HG02642 (cell line): Measurements from ENCODE around the gene CASZ1.

Source experiments
- ATAC-seq: cut with Tn5 transposase; IDR thresholded peaks from one replicate; pipeline ENCODE4 v1.9.1; 2021; ENCODE audit warnings: mild to moderate bottlenecking; ENCODE audit not compliant: unreplicated experiment, poor library complexity

Gene CASZ1

DNA sequence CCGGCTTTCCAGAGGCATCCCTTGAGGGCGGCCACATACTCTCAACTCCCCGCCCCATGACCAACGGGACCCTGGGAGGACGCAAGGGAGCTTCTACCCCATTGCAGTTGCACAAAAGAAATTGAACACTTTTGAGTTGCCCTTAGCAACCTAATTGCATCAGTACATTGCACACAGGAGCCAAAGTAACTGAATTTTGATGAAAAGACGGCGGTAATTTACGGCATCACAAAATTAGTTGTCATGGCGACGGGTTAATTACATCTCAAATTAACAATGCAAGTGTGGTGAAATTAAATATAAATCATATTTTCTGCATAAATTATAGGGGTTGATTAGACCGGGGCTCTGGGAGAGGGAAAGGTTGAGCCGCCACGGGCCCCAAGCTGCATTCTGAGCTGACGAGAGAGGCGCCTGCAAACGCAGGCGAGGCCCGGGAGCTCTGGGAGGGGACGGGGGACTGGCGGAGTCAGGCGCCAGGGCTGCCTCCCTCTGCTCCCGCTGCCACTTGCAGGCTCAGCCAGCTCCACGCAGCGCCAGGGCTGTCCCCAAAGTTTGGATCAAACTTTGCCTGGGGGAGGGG is 61.4 kb downstream of the CASZ1 start:
- no peak for ATAC-seq

- no peak for ATAC-seq
Measured at GRCh38 chr1:10734375-10734774, 62.1 kb downstream of the CASZ1 start.

DNA sequence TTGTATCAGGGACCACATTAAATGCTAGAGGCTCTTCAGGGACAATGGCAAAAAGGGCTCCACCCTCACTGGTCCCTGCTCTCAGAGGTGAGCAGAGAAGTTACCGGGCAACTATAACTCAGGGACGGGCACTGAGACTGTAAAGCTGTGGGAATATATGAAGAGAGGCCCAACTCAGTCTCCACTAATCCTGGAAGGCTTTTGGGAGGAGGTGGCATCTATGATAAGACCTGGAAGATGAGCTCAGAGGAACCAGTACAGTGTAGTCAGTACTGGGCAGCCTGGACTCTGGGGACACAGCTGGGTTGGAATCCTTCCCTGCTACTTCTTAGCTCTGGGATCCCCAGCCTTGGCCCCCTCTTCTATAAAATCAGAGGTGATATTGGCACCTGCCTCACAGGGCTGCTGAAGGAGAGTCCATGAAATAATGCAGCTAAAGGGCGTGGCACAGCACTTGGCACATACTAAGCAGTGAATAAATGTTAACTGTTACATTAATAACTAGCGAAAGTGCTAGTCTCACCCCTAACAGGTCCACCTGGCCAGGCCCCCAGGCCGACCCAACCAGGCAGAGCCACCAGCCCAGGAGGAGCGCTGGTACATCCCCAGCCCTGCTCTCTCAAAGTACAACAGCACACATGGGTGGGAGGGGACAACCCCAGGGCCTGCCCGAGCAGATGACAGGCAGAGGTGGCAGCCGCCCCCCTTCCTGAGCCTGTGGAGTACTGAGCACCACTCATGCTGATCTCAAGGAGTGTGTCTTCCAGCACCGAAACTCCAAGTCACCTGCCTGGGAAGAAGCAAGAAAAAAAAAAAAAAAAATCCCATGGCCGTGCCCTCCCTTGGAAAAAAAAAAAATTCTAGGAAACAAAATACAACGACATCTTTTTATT is 62.7 kb downstream of the CASZ1 start:
- no peak for ATAC-seq

DNA sequence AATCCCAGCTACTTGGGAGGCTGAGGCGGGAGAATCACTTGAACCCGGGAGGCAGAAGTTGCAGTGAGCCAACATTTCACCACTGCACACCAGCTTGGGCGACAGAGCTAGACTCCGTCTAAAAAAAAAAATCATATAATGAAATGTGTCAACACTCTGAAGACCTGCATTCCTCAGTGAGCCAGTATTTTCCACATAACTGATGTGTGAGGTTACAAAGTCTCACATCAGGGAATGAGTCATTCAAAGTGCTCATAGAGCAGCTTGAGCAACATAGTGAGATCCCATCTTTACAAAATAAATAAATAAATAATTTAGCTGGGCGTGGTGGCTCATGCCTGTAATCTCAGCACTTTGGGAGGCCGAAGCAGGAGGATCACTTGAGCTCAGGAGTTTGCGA is 65.5 kb downstream of the CASZ1 start:
- ATAC-seq: no peak

DNA sequence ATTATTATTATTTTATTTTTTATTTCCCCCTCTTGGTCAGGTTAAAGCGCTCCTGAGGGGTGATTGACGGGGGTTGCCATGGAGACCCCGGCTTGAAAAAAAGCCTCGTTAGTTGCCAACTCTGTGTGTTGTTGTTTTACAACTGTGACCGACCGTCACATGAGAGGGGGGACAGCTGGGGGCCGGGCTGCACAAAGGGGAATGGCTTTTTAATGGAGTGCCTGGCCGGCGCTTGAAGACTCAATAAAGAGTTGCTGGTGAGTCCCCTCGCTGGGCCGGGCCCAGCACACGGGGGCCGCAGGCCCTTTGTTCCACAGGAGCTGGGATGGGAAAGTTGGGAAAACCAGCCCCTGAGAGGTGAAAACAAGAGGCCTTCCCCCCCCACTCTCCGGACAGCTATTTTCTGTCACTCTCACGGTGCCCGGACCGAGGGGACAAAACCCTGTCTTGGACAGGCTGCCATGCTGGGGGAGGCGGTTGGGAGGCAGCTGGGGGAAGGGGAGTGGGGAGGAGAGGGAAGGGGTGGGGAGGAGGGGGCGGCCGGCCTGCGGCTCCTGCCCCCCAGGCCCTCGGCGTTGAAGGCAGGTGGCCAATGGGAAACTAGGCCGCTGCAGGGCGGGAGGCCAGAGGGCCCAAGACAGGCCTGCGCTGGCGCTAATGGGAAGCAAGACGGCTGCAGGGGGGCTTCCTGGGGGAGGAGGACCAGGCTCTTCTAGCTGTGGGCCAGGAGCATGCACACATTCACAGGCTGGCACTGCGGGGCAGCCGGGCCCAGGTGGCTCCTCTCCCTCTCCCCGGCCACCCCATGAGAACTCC is 67.6 kb downstream of the CASZ1 start:
- no peak for ATAC-seq

- ATAC-seq: no peak
Measured at GRCh38 chr1:10727751-10728232, 68.7 kb downstream of the CASZ1 start.

DNA sequence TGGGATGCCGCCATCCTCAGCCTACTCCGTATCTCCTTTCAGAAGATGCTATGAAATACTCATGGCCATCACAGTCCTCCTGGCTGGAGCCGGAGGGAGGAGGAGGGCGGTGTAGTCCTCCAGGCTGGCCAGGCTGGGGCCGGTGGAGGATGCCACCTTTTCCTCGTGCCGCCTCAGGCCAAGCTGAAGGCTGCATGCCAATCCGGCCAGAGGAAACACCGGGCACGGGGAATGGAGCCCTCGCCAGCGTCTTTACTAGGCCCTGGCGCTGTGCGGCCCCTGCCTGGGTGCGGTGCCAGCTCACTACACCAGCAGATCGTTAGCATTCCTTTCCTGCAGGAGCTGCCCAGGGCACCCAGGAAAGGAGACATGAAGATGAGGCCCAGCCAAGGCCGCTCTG is 70.1 kb downstream of the CASZ1 start:
- ATAC-seq: no peak

GRCh38 chr1:10724948-10725847 is 71.2 kb downstream of the CASZ1 start:
- ATAC-seq: no peak

GRCh38 chr1:10724511-10724910 is 71.9 kb downstream of the CASZ1 start:
- ATAC-seq: no peak

- no peak for ATAC-seq
Measured at GRCh38 chr1:10724052-10724494, 72.4 kb downstream of the CASZ1 start.

DNA sequence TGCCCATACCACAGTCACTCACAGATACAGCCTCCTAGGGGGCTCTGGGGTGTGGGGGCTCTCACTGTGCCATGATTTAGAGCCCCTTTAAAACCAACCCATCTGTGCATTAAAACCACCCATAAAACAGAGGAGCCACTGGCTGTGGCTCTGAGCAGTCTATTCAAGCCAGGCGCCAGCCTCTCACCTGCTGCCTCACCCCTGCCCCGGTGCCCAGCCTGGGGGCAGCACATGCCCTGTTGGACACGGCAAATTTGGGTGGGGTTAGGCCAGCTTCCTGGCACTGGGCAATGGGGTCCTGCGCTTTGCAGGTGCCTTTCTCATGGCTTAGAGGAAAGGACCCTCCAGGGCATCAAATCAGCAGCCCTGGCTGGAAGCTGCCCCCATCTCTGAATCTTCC is 73.1 kb downstream of the CASZ1 start:
- no peak for ATAC-seq

DNA sequence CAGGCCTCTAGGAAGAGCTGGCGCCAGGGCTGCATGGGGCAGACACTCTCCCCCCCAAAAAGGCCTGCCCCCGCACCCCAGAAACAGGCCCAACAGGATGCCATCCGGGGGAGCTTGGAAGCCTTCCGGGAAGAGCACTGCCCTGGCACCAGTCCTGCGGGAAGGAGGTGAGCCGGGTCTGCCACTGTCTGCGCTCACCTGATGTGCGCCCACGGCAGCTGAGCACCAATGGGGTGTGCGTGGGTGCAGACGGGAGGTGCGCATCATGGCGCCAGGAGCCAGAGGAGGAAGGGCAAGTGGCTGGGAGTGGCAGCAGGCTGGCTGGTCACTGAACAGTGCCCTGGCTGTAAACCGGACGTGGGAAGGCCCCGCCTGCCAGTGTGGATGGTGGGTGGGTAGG is 73.6 kb downstream of the CASZ1 start:
- no peak for ATAC-seq

DNA sequence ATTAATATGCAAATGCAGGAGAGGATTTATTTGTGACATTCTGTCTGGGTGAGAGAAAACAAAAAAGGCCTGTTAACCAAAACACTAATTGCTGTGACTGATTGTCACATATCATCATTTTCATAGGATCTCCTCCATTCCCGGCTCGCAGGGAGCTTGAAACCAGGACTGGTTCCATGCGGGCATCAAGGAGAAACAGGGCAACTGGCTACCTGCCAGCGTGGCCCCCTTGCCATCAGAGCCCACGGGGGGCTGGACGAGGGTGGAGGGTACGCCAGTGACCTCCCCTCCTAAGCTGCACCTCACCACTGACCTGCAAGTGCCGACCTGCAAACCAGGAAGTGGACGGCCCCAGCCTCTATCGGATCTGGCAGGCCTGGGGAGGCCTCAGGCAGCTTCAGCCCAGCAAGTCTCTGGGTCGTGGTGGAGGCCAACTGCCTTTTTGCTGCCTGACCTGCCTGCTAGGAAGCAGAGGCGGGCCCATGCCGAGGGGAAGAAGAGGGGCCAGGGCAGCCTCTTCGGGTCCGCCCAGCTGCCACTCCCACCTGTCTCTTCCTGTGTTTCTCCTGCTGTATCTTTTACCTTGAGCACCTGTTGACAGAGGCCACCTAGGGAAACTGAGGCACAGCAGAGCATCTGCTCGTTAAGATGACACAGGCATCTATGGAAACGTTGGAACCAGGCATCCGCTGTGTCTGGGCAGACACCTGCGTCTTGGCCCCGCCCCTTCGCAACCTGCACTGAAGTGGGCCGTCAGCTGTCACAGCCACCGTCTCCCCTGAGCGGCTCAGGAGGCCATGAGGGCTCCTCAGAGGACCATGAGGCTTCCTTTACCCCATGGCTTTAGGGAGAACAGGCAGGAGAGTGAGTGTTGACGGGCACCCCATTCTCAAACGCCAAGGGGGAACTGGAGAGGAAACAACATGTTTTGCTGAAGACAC is 74.8 kb downstream of the CASZ1 start:
- no peak for ATAC-seq

DNA sequence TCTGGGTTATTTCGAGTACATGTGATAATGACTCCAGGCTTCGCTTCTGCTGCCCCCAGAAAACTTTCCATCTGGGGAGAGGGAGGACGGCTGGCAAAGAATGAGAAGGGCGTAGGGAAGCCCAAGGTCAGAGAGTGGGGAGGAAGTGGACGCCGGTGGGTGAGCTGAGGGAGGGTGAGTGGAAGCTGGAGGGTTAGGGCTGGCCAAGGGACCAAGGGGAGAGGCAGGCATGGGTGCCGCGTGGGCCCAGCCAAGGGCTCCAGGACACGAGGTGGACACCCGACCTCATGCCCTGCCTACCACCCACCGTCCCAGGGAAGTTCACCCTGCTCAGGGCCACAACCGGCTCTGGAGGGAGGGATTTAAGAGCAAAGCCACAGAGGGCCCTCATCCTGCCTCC is 75.8 kb downstream of the CASZ1 start:
- ATAC-seq: no peak

- ATAC-seq: no peak
Measured at GRCh38 chr1:10718083-10718415, 78.4 kb downstream of the CASZ1 start.

- ATAC-seq: no peak
Measured at GRCh38 chr1:10717296-10718082, 79.0 kb downstream of the CASZ1 start.

- ATAC-seq: no peak
Measured at GRCh38 chr1:10716840-10717239, 79.6 kb downstream of the CASZ1 start.
